ENCODE data around the gene VPS37C.

GRCh38 chr11:61131998-61132555, 29.1 kb downstream of the VPS37C start:
- TF ChIP-seq CTCF (IDR thresholded peaks at IDR 0.05) (no peak), HOXA7 (CRISPR knock-in tag; IDR thresholded peaks at IDR 0.05) (no peak), SREBF2 (IDR thresholded peaks at IDR 0.05) (no peak), HMGXB4 (CRISPR knock-in tag; IDR thresholded peaks at IDR 0.05; ENCODE audit: borderline replicate concordance) (no peak), MAFK (IDR thresholded peaks at IDR 0.05; ENCODE audit: partially characterized antibody) (no peak), EP300 (IDR thresholded peaks at IDR 0.05) (no peak), RAD21 (conservative IDR thresholded peaks at IDR 0.05 in 1 of 2, IDR thresholded peaks at IDR 0.05 in 1 of 2) (no peak), RCOR1 (IDR thresholded peaks at IDR 0.05; ENCODE audit: low read depth, low read length) (no peak)
